Neural progenitor cell (in vitro differentiated cells): ENCODE results near the gene ADH1B. TPM values are rescaled to one million over a fixed set of nuclear protein-coding genes. Genes with fewer than 3 reads are reported as not detected.

Source experiments
- DNase-seq: peaks from one replicate; pipeline ENCODE4 v3.0.0-alpha.2; 2016; ENCODE audit warnings: low spot score
- H2AFZ ChIP-seq: fragments of 200-600 bp; sonication (generic); replicated peaks from 2 replicates; pipeline ENCODE4 v1.6.1; 2016; ENCODE audit warnings: antibody characterized with exemption
- H3F3A ChIP-seq: fragments of 200-600 bp; sonication (generic); 2 replicates; pipeline ENCODE4 v1.6.1; 2016; ENCODE audit warnings: antibody characterized with exemption, low read depth
- H3K27ac ChIP-seq: fragments of 200-600 bp; sonication (generic); 2 replicates; pipeline ENCODE4 v1.5.1; 2016; ENCODE audit warnings: mild to moderate bottlenecking
- H3K27me3 ChIP-seq: fragments of 200-600 bp; sonication (generic); 2 replicates; pipeline ENCODE4 v1.6.1; 2016; ENCODE audit warnings: mild to moderate bottlenecking, moderate library complexity
- H3K36me3 ChIP-seq: fragments of 200-600 bp; sonication (generic); 2 replicates; pipeline ENCODE4 v1.5.1; 2016
- H3K4me1 ChIP-seq: fragments of 200-600 bp; sonication (generic); 2 replicates; pipeline ENCODE4 v1.6.1; 2016; ENCODE audit warnings: mixed run types
- H3K4me2 ChIP-seq: fragments of 200-600 bp; sonication (generic); 2 replicates; pipeline ENCODE4 v1.6.1; 2016
- H3K4me3 ChIP-seq: fragments of 200-600 bp; sonication (generic); 2 replicates; pipeline ENCODE4 v1.5.1; 2016
- H3K79me2 ChIP-seq: fragments of 200-600 bp; sonication (generic); 2 replicates; pipeline ENCODE4 v1.6.1; 2016; ENCODE audit warnings: low read depth
- H3K9ac ChIP-seq: fragments of 200-600 bp; sonication (generic); 2 replicates; pipeline ENCODE4 v1.6.1; 2016
- H3K9me3 ChIP-seq: fragments of 200-600 bp; sonication (generic); 2 replicates; pipeline ENCODE4 v1.5.1; 2016; ENCODE audit warnings: low read depth
- H4K20me1 ChIP-seq: fragments of 200-600 bp; sonication (generic); 2 replicates; pipeline ENCODE4 v1.6.1; 2016; ENCODE audit warnings: low read depth
- H3K27ac Mint-ChIP-seq: 3 replicates; pipeline ENCODE4 v1.8.0; 2021; ENCODE audit warnings: mixed read lengths
- H3K27me3 Mint-ChIP-seq: 2 replicates; pipeline ENCODE4 v1.8.0; 2022; ENCODE audit warnings: low read depth, mild to moderate bottlenecking, inconsistent platforms, moderate library complexity, mixed read lengths; ENCODE audit not compliant: insufficient read depth
- H3K36me3 Mint-ChIP-seq: 3 replicates; pipeline ENCODE4 v1.8.0; 2021; ENCODE audit warnings: mixed read lengths
- H3K4me1 Mint-ChIP-seq: 3 replicates; pipeline ENCODE4 v1.8.0; 2021; ENCODE audit warnings: mixed read lengths
- H3K4me3 Mint-ChIP-seq: 3 replicates; pipeline ENCODE4 v1.8.0; 2021; ENCODE audit warnings: mild to moderate bottlenecking, moderate library complexity, mixed read lengths
- H3K9me3 Mint-ChIP-seq: 3 replicates; pipeline ENCODE4 v1.8.0; 2020; ENCODE audit warnings: mixed read lengths
- CTCF ChIP-seq: fragments of 200-600 bp; sonication (generic); IDR thresholded peaks from 2 replicates; pipeline ENCODE4 v1.5.1; 2017; ENCODE audit warnings: antibody characterized with exemption, mild to moderate bottlenecking
- EZH2 ChIP-seq: fragments of 200-600 bp; sonication (generic); IDR thresholded peaks from 2 replicates; pipeline ENCODE4 v1.6.1; 2017; ENCODE audit warnings: antibody characterized with exemption, mild to moderate bottlenecking, moderate library complexity
- EZH2phosphoT487 ChIP-seq: fragments of 200-600 bp; sonication (generic); IDR thresholded peaks from 2 replicates; pipeline ENCODE4 v1.6.1; 2017; ENCODE audit warnings: antibody characterized with exemption
- total RNA-seq: library from RNA; depleted of rRNA; stranded (reverse); fragments of >200 nt; gene quantifications from 2 replicates; pipeline ENCODE4 v1.2.3, GENCODE V29; 2015; ENCODE audit warnings: low replicate concordance

ADH1B gene
- total RNA-seq, 1 donor from 2014 or later, result not detected

GRCh38 chr4:99329876-99330275, 8.7 kb upstream of the ADH1B start:
- no peak overlapping the region for H3K4me3 ChIP-seq
- H3K9ac ChIP-seq, result no peak overlapping the region
- TF ChIP-seq EZH2phosphoT487 (no peak), CTCF (no peak), EZH2 (no peak)
- H3K27me3 Mint-ChIP-seq, result no peaks in the 10 kb centered on the region
- H3K4me1 ChIP-seq, result no peaks in the 10 kb centered on the region
- H4K20me1 ChIP-seq, result no peaks in the 10 kb centered on the region
- H3K36me3 ChIP-seq, result no peaks in the 10 kb centered on the region
- no peak overlapping the region for H3K27ac Mint-ChIP-seq
- no peaks in the 10 kb centered on the region for H3K9me3 ChIP-seq
- no peaks in the 10 kb centered on the region for H3K4me1 Mint-ChIP-seq
- H3K27ac ChIP-seq, result no peak overlapping the region
- no peaks in the 10 kb centered on the region for H3K36me3 Mint-ChIP-seq
- no peaks in the 10 kb centered on the region for H3F3A ChIP-seq
- no peak overlapping the region for H3K4me3 Mint-ChIP-seq
- no peak overlapping the region for H2AFZ ChIP-seq
- H3K9me3 Mint-ChIP-seq, result peaks cover 3% of the 10 kb centered on the region
- no peak overlapping the region for H3K4me2 ChIP-seq
- H3K79me2 ChIP-seq, result no peaks in the 10 kb centered on the region
- no peaks in the 10 kb centered on the region for H3K27me3 ChIP-seq
- no peak for DNase-seq

GRCh38 chr4:99324979-99325378, 3.8 kb upstream of the ADH1B start:
- Histone ChIP-seq H3K9me3 (no peaks in the 10 kb centered on the region), H3K36me3 (no peaks in the 10 kb centered on the region)

DNA sequence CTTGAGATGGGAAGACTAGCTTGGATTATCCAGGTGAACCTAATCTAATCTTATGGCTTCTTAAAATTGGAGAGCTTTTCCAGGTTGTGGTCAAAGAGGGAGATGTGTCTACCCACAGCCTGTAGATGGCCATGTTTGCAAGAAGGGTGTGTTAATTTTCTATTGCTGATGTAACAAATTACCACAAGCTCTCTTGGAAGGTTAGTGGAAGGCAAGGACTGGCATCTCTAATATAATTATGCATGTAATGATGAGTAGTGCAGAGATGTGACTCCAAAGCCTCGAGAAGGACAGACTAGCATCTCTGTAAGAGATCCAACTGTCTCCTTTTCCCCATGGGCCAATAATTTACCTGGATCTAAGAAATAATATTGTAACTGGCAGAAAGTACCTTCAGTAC, 3.2 kb upstream of the ADH1B start:
- Histone ChIP-seq H3K4me2 (no peak overlapping the region), H3K79me2 (no peaks in the 10 kb centered on the region), H3K36me3 (no peaks in the 10 kb centered on the region), H3K27ac (no peak overlapping the region), H3K27me3 (no peaks in the 10 kb centered on the region), H2AFZ (no peak overlapping the region), H3K9ac (no peak overlapping the region), H3K9me3 (no peaks in the 10 kb centered on the region), H3F3A (peaks cover 6% of the 10 kb centered on the region), H4K20me1 (no peaks in the 10 kb centered on the region), H3K4me1 (peaks cover 11% of the 10 kb centered on the region), H3K4me3 (no peak overlapping the region)
- Mint-ChIP-seq H3K4me3 (no peak overlapping the region), H3K9me3 (peaks cover 3% of the 10 kb centered on the region), H3K36me3 (no peaks in the 10 kb centered on the region), H3K4me1 (peaks cover 10% of the 10 kb centered on the region), H3K27me3 (no peaks in the 10 kb centered on the region), H3K27ac (no peak overlapping the region)
- TF ChIP-seq EZH2phosphoT487, result no peak
- no peak for TF ChIP-seq CTCF
- no peak for TF ChIP-seq EZH2
- DNase-seq, result no peak

More at GRCh38 chr4:99324979-99325378, 3.8 kb upstream of the ADH1B start:
- Histone ChIP-seq H3K9ac (no peak overlapping the region), H3F3A (peaks cover 6% of the 10 kb centered on the region), H3K79me2 (no peaks in the 10 kb centered on the region), H3K27ac (no peak overlapping the region), H2AFZ (no peak overlapping the region), H3K27me3 (no peaks in the 10 kb centered on the region), H3K4me1 (peaks cover 11% of the 10 kb centered on the region), H3K4me3 (no peak overlapping the region), H3K4me2 (no peak overlapping the region), H4K20me1 (no peaks in the 10 kb centered on the region)
- Mint-ChIP-seq H3K36me3 (no peaks in the 10 kb centered on the region), H3K27me3 (no peaks in the 10 kb centered on the region), H3K4me3 (no peak overlapping the region), H3K27ac (no peak overlapping the region), H3K4me1 (peaks cover 10% of the 10 kb centered on the region), H3K9me3 (peaks cover 3% of the 10 kb centered on the region)
- no peak for DNase-seq
- no peak for TF ChIP-seq CTCF
- no peak for TF ChIP-seq EZH2phosphoT487
- no peak for TF ChIP-seq EZH2
